Upper lobe of right lung (tissue), 1 donor: Measurements from ENCODE around the gene LAMA2. TPM values are rescaled to one million over a fixed set of nuclear protein-coding genes. Genes with fewer than 3 reads are reported as not detected.

Experiments
- ATAC-seq: fragments of 200-7000 bp; cut with Tn5 transposase; one replicate; pipeline ENCODE4 v1.9.1; 2020; ENCODE audit warnings: mild to moderate bottlenecking, moderate library complexity
- DNase-seq: peaks from one replicate; pipeline ENCODE4 v3.0.0-alpha.2; 2020
- H3K27ac ChIP-seq: fragments of 200-600 bp; one replicate; pipeline ENCODE4 v1.8.0; 2022
- H3K27me3 ChIP-seq: fragments of 200-600 bp; one replicate; pipeline ENCODE4 v1.8.0; 2022; ENCODE audit warnings: mild to moderate bottlenecking
- H3K36me3 ChIP-seq: fragments of 200-600 bp; one replicate; pipeline ENCODE4 v1.8.0; 2022
- H3K4me1 ChIP-seq: fragments of 200-600 bp; one replicate; pipeline ENCODE4 v1.8.0; 2022
- H3K4me3 ChIP-seq: fragments of 200-600 bp; one replicate; pipeline ENCODE4 v1.8.0; 2022; ENCODE audit warnings: mild to moderate bottlenecking
- H3K9me3 ChIP-seq: fragments of 200-600 bp; one replicate; pipeline ENCODE4 v1.8.0; 2022
- CTCF ChIP-seq: fragments of 200-600 bp; IDR thresholded peaks from one replicate; pipeline ENCODE4 v1.8.0; 2022; ENCODE audit warnings: antibody characterized with exemption
- intact Hi-C: fragments of 100-400 bp; cut with DNase I; formaldehyde crosslinking; loops from one replicate; pipeline ENCODE4 v1.11.0; 2022
- total RNA-seq: library from RNA; stranded (reverse); fragmentation: NEBNext Ultra II Directional; extraction: Animal tissue kit (Norgen Biotek cat#: 25700); gene quantifications from one replicate; pipeline ENCODE4 v1.2.1, GENCODE V29; 2021
- donor health status: DM: no; HTN: yes; CAD: no; lungs with severe emphysema.

The LAMA2 gene
- total RNA-seq, 1 donor from 2014 or later: 42.1 TPM

- Histone ChIP-seq H3K36me3 (no peaks in the 10 kb centered on the region), H3K27me3 (no peaks in the 10 kb centered on the region), H3K4me1 (peaks cover 7% of the 10 kb centered on the region), H3K4me3 (no peak overlapping the region), H3K27ac (no peak overlapping the region), H3K9me3 (no peaks in the 10 kb centered on the region)
- no peak for TF ChIP-seq CTCF
- intact Hi-C loops: no loop called here
- no peak for DNase-seq
- ATAC-seq: no peak
These were observed 222.9 kb downstream of the LAMA2 start for GRCh38 chr6:129105793-129106192.

GRCh38 chr6:129108337-129108736 lies 225.4 kb downstream of the LAMA2 start:
- Histone ChIP-seq H3K4me3 (no peak overlapping the region), H3K27me3 (no peaks in the 10 kb centered on the region), H3K4me1 (peaks cover 7% of the 10 kb centered on the region), H3K9me3 (no peaks in the 10 kb centered on the region), H3K27ac (no peak overlapping the region), H3K36me3 (no peaks in the 10 kb centered on the region)
- ATAC-seq: no peak
- no peak for DNase-seq
- intact Hi-C loops: no loop called here
- no peak for TF ChIP-seq CTCF

GRCh38 chr6:129110690-129111343 lies 227.9 kb downstream of the LAMA2 start:
- intact Hi-C loops: no loop called here
- Histone ChIP-seq H3K36me3 (no peaks in the 10 kb centered on the region), H3K4me3 (no peak overlapping the region), H3K27me3 (no peaks in the 10 kb centered on the region), H3K27ac (no peak overlapping the region), H3K9me3 (no peaks in the 10 kb centered on the region), H3K4me1 (no peaks in the 10 kb centered on the region)
- no peak for TF ChIP-seq CTCF
- no peak for DNase-seq
- ATAC-seq: no peak

- DNase-seq (no peak), ATAC-seq (no peak)
- H3K27ac ChIP-seq: no peak overlapping the region
- no peaks in the 10 kb centered on the region for H3K9me3 ChIP-seq
- no peaks in the 10 kb centered on the region for H3K27me3 ChIP-seq
- TF ChIP-seq CTCF: no peak
- no peaks in the 10 kb centered on the region for H3K36me3 ChIP-seq
- H3K4me3 ChIP-seq: no peak overlapping the region
- intact Hi-C loops: no loop called here
- H3K4me1 ChIP-seq: no peaks in the 10 kb centered on the region
These were observed 228.4 kb downstream of the LAMA2 start for GRCh38 chr6:129111346-129111745.

GRCh38 chr6:129111853-129112252 lies 228.9 kb downstream of the LAMA2 start:
- DNase-seq: no peak
- no peaks in the 10 kb centered on the region for H3K9me3 ChIP-seq
- H3K27me3 ChIP-seq: no peaks in the 10 kb centered on the region
- no peak for ATAC-seq
- no peak overlapping the region for H3K4me3 ChIP-seq
- H3K27ac ChIP-seq: no peak overlapping the region
- no peaks in the 10 kb centered on the region for H3K4me1 ChIP-seq
- intact Hi-C loops: no loop called here
- no peaks in the 10 kb centered on the region for H3K36me3 ChIP-seq
- TF ChIP-seq CTCF: no peak

GRCh38 chr6:129112591-129112990 lies 229.7 kb downstream of the LAMA2 start:
- no peak overlapping the region for H3K27ac ChIP-seq
- TF ChIP-seq CTCF: no peak
- no peaks in the 10 kb centered on the region for H3K9me3 ChIP-seq
- H3K4me1 ChIP-seq: no peaks in the 10 kb centered on the region
- intact Hi-C loops: no loop called here
- no peak overlapping the region for H3K4me3 ChIP-seq
- no peak for DNase-seq
- no peaks in the 10 kb centered on the region for H3K36me3 ChIP-seq
- H3K27me3 ChIP-seq: no peaks in the 10 kb centered on the region
- ATAC-seq: no peak
